GM12878 (cell line): ENCODE results near the gene DLG2. TPM values are rescaled to one million over a fixed set of nuclear protein-coding genes. Genes with fewer than 3 reads are reported as not detected.

Experiments
- BMI1 ChIP-seq: fragments of 450-650 bp; IDR thresholded peaks from 2 replicates; pipeline ENCODE4 v1.6.1; 2016; ENCODE audit warnings: mild to moderate bottlenecking, moderate library complexity, borderline replicate concordance
- EED ChIP-seq: sonication (generic); IDR thresholded peaks from 2 replicates; pipeline ENCODE4 v1.6.1; 2016; ENCODE audit warnings: antibody characterized with exemption, low read depth
- FOS ChIP-seq: IDR thresholded peaks from 3 replicates; pipeline ENCODE4 v1.6.1; 2011; ENCODE audit warnings: borderline replicate concordance; ENCODE audit not compliant: insufficient read length; ENCODE audit errors: extremely low read depth
- FOXM1 ChIP-seq: IDR thresholded peaks from 2 replicates; pipeline ENCODE4 v1.6.1; 2012; ENCODE audit warnings: low read depth, mild to moderate bottlenecking, inconsistent platforms, low read length, moderate library complexity
- MYC ChIP-seq: IDR thresholded peaks from 2 replicates; pipeline ENCODE4 v1.6.1; 2011; ENCODE audit warnings: mild to moderate bottlenecking, low read length, moderate library complexity, inconsistent platforms; ENCODE audit not compliant: insufficient read depth, insufficient replicate concordance, insufficient read length, severe bottlenecking
- SMAD5 ChIP-seq: IDR thresholded peaks from 2 replicates; pipeline ENCODE4 v1.6.1; 2016; ENCODE audit warnings: antibody characterized with exemption, low read depth
- SRF ChIP-seq, 2 experiments: IDR thresholded peaks; 2 replicates each; pipeline ENCODE4 v1.6.1; 2011; ENCODE audit warnings: low read depth in 2 of 2, low read length in 2 of 2, mild to moderate bottlenecking in 1 of 2, moderate library complexity in 1 of 2
- ZNF217 ChIP-seq: fragments of 450-650 bp; IDR thresholded peaks from 2 replicates; pipeline ENCODE4 v1.6.1; 2017; ENCODE audit warnings: antibody characterized with exemption, mild to moderate bottlenecking
- polyA plus RNA-seq, 11 experiments: library from polyadenylated mRNA; depleted of rRNA in 4 of 11; unstranded in 6 of 11; stranded (reverse) in 5 of 11; fragments of >200 nt; fragmentation: Nextera tagmentation in 4 of 11; fragmentation: Illumina TruSeq in 1 of 11; extraction: Ambion mirVana in 4 of 11; extraction: Trizol in 1 of 11; gene quantifications; 1 replicate in 1 of 11; 2 replicates in 10 of 11; pipeline versions ENCODE4 v1.2.1 to v1.2.3, GENCODE V29; 2011 to 2016; ENCODE audit warnings: inconsistent platforms in 2 of 11, missing spikeins in 2 of 11, low read depth in 1 of 11
- total RNA-seq, 4 experiments: library from RNA; depleted of rRNA in 3 of 4; stranded (reverse); fragments of >200 nt in 3 of 4; fragmentation: Illumina TruSeq in 1 of 4; extraction: Trizol in 1 of 4; gene quantifications; 2 replicates each; pipeline versions ENCODE4 v1.2.1 to v1.2.3, GENCODE V29; 2013 to 2021
- TF ChIP-seq, protein P1 (sequence below): IDR thresholded peaks from 2 replicates; pipeline ENCODE4 v1.6.1; 2012; ENCODE audit warnings: improper control_type of control experiment, low read depth, low read length; ENCODE audit not compliant: insufficient replicate concordance
- TF ChIP-seq, protein P2 (sequence below): IDR thresholded peaks from 2 replicates; pipeline ENCODE4 v1.6.1; 2012; ENCODE audit warnings: low read depth, low read length, improper control_type of control experiment

The DLG2 gene
- total and polyA plus RNA-seq, 10 of the 15 experiments (the other 5 are each of a cell fraction or from before 2014, with no cell fraction given): 0.09 to 0.98 (median 0.35) TPM

DNA sequence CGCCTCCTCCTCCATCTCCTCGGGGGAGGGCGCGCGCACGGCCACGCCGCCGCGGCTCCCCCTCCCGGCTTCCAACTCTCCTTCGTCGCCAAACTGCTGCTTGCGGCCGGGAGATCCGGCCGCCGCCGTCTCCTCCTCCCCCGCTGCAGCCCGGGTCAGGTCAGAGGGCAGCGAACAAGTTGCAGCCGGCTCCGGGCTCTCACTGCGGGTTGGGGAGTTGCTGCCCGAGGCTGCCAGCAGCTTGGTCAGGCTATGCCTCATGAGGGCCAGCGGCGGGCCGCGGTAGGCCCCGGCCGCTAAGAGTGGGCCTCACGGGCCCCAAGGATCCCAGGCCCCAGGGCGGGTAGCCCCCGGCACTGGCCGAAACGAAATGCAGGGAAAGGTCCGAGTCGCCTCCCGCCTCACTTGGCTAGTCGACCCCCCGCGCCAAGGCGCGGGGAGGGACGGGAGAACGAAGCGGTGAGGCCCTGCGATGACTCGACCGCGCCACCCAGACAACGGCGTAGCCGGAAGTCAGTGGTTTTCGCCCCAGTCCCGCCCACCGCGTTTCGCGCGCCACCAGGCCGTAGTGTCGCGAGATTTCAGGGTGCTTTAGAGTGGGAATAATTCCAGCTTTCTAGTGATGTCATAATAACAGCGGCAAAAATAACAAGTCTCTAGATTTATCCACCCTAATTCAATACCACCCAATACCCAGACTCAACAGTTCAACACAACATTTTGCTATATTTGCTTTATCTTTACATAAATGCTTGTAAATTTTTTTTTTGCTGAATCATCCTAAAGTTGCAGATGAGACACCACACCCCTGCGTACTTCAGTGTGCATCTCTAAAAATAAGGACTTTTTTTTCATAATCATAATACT lies 37.7 kb upstream of the DLG2 start, which contains the start of gene CREBZF (continued):
- TF ChIP-seq MYC (peak; percentile 57), BMI1 (no peak), EED (no peak), SRF (IDR thresholded peaks at IDR 0.05; ENCODE audit: low read depth in 2 of 2, low read length in 2 of 2) (no peak), FOXM1 (peak; percentile 20; the same call in 1 of the 2 replicates), ZNF217 (no peak), FOS (no peak), SMAD5 (peak; percentile 29; the same call in 1 of the 2 replicates)
- TF ChIP-seq, protein P1, sequence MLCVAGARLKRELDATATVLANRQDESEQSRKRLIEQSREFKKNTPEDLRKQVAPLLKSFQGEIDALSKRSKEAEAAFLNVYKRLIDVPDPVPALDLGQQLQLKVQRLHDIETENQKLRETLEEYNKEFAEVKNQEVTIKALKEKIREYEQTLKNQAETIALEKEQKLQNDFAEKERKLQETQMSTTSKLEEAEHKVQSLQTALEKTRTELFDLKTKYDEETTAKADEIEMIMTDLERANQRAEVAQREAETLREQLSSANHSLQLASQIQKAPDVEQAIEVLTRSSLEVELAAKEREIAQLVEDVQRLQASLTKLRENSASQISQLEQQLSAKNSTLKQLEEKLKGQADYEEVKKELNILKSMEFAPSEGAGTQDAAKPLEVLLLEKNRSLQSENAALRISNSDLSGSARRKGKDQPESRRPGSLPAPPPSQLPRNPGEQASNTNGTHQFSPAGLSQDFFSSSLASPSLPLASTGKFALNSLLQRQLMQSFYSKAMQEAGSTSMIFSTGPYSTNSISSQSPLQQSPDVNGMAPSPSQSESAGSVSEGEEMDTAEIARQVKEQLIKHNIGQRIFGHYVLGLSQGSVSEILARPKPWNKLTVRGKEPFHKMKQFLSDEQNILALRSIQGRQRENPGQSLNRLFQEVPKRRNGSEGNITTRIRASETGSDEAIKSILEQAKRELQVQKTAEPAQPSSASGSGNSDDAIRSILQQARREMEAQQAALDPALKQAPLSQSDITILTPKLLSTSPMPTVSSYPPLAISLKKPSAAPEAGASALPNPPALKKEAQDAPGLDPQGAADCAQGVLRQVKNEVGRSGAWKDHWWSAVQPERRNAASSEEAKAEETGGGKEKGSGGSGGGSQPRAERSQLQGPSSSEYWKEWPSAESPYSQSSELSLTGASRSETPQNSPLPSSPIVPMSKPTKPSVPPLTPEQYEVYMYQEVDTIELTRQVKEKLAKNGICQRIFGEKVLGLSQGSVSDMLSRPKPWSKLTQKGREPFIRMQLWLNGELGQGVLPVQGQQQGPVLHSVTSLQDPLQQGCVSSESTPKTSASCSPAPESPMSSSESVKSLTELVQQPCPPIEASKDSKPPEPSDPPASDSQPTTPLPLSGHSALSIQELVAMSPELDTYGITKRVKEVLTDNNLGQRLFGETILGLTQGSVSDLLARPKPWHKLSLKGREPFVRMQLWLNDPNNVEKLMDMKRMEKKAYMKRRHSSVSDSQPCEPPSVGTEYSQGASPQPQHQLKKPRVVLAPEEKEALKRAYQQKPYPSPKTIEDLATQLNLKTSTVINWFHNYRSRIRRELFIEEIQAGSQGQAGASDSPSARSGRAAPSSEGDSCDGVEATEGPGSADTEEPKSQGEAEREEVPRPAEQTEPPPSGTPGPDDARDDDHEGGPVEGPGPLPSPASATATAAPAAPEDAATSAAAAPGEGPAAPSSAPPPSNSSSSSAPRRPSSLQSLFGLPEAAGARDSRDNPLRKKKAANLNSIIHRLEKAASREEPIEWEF: no peak
- TF ChIP-seq, protein P2, sequence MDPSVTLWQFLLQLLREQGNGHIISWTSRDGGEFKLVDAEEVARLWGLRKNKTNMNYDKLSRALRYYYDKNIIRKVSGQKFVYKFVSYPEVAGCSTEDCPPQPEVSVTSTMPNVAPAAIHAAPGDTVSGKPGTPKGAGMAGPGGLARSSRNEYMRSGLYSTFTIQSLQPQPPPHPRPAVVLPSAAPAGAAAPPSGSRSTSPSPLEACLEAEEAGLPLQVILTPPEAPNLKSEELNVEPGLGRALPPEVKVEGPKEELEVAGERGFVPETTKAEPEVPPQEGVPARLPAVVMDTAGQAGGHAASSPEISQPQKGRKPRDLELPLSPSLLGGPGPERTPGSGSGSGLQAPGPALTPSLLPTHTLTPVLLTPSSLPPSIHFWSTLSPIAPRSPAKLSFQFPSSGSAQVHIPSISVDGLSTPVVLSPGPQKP: peak; percentile 63
